HepG2 (cell line): Measurements from ENCODE around the gene SLC12A9. TPM values are rescaled to one million over a fixed set of nuclear protein-coding genes. Genes with fewer than 3 reads are reported as not detected.

Experiments used
- FOSL1 ChIP-seq: sonication (generic); formaldehyde crosslinking; IDR thresholded peaks from 2 replicates; pipeline ENCODE4 v1.9.0; 2021; ENCODE audit warnings: missing genetic modification reagents, borderline replicate concordance
- GRHL1 ChIP-seq: sonication (generic); formaldehyde crosslinking; conservative IDR thresholded peaks from 2 replicates; pipeline ENCODE4 v1.8.0; 2022; ENCODE audit warnings: missing genetic modification reagents
- HMG20B ChIP-seq: conservative IDR thresholded peaks from 2 replicates; pipeline ENCODE4 v1.6.1; 2016; ENCODE audit warnings: missing genetic modification reagents, missing compliant biosample characterization
- HNRNPL ChIP-seq: fragments of 200-400 bp; formaldehyde crosslinking; IDR thresholded peaks from 2 replicates; pipeline ENCODE4 v1.6.1; 2017; ENCODE audit warnings: mild to moderate bottlenecking, low read depth, low read length
- NKX3-1 ChIP-seq: sonication (generic); formaldehyde crosslinking; IDR thresholded peaks from 2 replicates; pipeline ENCODE4 v1.5.0; 2020; ENCODE audit warnings: missing genetic modification reagents
- NR2F1 ChIP-seq, 2 experiments: fragments of 450-650 bp in 1 of 2; formaldehyde crosslinking in 1 of 2; IDR thresholded peaks; 2 replicates each; pipeline versions ENCODE4 v1.5.0 to v1.6.1; 2016 to 2020; ENCODE audit warnings: mild to moderate bottlenecking in 1 of 2, missing compliant biosample characterization in 1 of 2, missing genetic modification reagents in 1 of 2, moderate library complexity in 1 of 2
- ZNF235 ChIP-seq: sonication (generic); formaldehyde crosslinking; IDR thresholded peaks from 2 replicates; pipeline ENCODE4 v1.8.1; 2023; ENCODE audit warnings: mild to moderate bottlenecking, missing genetic modification reagents, borderline replicate concordance
- ZNF24 ChIP-seq: fragments of 450-650 bp; IDR thresholded peaks from 2 replicates; pipeline ENCODE4 v1.6.1; 2017; ENCODE audit warnings: antibody characterized with exemption, mild to moderate bottlenecking
- ZNF318 ChIP-seq: sonication (generic); formaldehyde crosslinking; IDR thresholded peaks from 2 replicates; pipeline ENCODE4 v1.4.0; 2020; ENCODE audit warnings: mild to moderate bottlenecking, missing genetic modification reagents
- ZNF557 ChIP-seq: sonication (generic); formaldehyde crosslinking; IDR thresholded peaks from 2 replicates; pipeline ENCODE4 v1.4.0; 2020; ENCODE audit warnings: missing genetic modification reagents
- ZNF790 ChIP-seq: sonication (generic); formaldehyde crosslinking; IDR thresholded peaks from 2 replicates; pipeline ENCODE4 v1.8.0; 2022; ENCODE audit warnings: missing genetic modification reagents, mild to moderate bottlenecking, borderline replicate concordance
- polyA plus RNA-seq, 8 experiments: library from polyadenylated mRNA; depleted of rRNA in 3 of 8; stranded (reverse) in 7 of 8; unstranded in 1 of 8; fragments of >200 nt; fragmentation: Illumina TruSeq in 4 of 8; extraction: Trizol in 4 of 8; gene quantifications; 2 replicates each; pipeline versions ENCODE4 v1.2.1 to v1.2.3, GENCODE V29; 2011 to 2016; ENCODE audit warnings: low read depth in 4 of 8, missing spikeins in 1 of 8, mixed read lengths in 1 of 8; ENCODE audit not compliant: insufficient read depth in 1 of 8
- total RNA-seq, 5 experiments: library from RNA; depleted of rRNA; stranded (reverse); fragments of >200 nt; fragmentation: Illumina TruSeq; extraction: Trizol; gene quantifications; 2 replicates each; pipeline ENCODE4 v1.2.3, GENCODE V29; 2016; ENCODE audit warnings: low read depth in 1 of 5
- TF ChIP-seq, protein P1 (sequence below): sonication (generic); formaldehyde crosslinking; IDR thresholded peaks from 2 replicates; pipeline ENCODE4 v1.5.0; 2020; ENCODE audit warnings: mild to moderate bottlenecking, missing genetic modification reagents, borderline replicate concordance

SLC12A9 gene
- total and polyA plus RNA-seq, 2 of the 13 experiments (the other 11 are each of a cell fraction or from before 2014, with no cell fraction given) = 8.7 to 16.6 TPM

DNA sequence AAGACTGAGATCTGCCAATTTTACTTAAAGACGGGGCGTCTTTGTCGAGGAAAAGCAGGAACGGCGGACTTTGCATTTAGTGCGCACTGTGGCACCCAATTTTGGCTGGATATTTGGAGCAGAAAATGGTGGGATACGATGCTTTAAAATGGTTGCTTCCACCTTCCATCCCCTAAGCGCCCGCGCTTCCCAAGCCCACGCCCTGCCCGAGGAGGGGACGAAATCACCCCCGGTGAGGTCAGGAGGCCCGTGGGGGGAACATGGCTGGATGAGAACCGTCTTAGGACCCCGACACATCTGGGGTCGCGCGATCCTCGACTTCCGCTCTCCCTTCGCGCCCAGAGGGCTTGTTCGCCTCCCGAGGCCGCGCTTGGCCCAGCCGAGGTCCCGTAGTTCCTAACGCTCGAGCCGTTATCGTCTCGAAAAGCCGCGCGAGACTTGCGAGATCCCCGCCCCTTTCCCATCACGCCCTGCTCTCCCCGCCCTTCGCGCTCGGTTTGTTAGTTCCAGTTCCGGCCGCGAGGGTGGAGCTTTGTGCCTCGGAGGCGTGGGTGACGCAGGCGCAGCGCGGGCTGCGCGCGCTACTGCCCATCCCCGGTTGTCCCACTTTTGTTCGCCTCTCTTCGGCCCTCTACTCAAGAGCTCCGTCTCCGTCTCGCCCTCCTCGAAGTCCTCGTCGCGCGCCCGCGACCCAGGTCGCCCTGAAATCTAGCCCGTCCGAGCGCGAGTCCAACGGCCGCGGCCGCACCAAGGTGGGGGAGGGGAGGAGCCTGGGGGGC lies 22.3 kb downstream of the SLC12A9 start, which contains the start of gene SRRT (continued):
- TF ChIP-seq ZNF318 (CRISPR knock-in tag) = peak; percentile 7; the same call in 1 of the 2 replicates
- TF ChIP-seq ZNF235 (CRISPR knock-in tag) = no peak
- TF ChIP-seq, protein P1, sequence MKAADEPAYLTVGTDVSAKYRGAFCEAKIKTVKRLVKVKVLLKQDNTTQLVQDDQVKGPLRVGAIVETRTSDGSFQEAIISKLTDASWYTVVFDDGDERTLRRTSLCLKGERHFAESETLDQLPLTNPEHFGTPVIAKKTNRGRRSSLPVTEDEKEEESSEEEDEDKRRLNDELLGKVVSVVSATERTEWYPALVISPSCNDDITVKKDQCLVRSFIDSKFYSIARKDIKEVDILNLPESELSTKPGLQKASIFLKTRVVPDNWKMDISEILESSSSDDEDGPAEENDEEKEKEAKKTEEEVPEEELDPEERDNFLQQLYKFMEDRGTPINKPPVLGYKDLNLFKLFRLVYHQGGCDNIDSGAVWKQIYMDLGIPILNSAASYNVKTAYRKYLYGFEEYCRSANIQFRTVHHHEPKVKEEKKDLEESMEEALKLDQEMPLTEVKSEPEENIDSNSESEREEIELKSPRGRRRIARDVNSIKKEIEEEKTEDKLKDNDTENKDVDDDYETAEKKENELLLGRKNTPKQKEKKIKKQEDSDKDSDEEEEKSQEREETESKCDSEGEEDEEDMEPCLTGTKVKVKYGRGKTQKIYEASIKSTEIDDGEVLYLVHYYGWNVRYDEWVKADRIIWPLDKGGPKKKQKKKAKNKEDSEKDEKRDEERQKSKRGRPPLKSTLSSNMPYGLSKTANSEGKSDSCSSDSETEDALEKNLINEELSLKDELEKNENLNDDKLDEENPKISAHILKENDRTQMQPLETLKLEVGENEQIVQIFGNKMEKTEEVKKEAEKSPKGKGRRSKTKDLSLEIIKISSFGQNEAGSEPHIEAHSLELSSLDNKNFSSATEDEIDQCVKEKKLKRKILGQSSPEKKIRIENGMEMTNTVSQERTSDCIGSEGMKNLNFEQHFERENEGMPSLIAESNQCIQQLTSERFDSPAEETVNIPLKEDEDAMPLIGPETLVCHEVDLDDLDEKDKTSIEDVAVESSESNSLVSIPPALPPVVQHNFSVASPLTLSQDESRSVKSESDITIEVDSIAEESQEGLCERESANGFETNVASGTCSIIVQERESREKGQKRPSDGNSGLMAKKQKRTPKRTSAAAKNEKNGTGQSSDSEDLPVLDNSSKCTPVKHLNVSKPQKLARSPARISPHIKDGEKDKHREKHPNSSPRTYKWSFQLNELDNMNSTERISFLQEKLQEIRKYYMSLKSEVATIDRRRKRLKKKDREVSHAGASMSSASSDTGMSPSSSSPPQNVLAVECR (CRISPR knock-in tag) = peak; percentile 90
- TF ChIP-seq FOSL1 (CRISPR knock-in tag) = no peak
- no peak for TF ChIP-seq GRHL1 (CRISPR knock-in tag)
- TF ChIP-seq HNRNPL = 0 out of 2 replicates have a peak, but pooled peaks have one; percentile 50
- TF ChIP-seq ZNF790 (CRISPR knock-in tag) = no peak; the same call in 1 of the 2 replicates
- no peak for TF ChIP-seq HMG20B (CRISPR knock-in tag)
- TF ChIP-seq NKX3-1 = peak; percentile 73
- no peak for TF ChIP-seq ZNF24
- TF ChIP-seq NR2F1 (CRISPR knock-in tag; IDR thresholded peaks at IDR 0.05) = no peak
- no peak for TF ChIP-seq ZNF557
